ENCODE results near the gene AGTPBP1. TPM values are rescaled to one million over a fixed set of nuclear protein-coding genes. Genes with fewer than 3 reads are reported as not detected.

The AGTPBP1 gene
- total RNA-seq, 1 donor from 2014 or later = 26.7 TPM

Other genes with a start within 250 kb of the AGTPBP1 start
- gene NAA35, start 199.2 kb upstream of the AGTPBP1 start, total RNA-seq = 26.4 TPM